ENCODE data around the gene RNF125.

Gene RNF125

DNA sequence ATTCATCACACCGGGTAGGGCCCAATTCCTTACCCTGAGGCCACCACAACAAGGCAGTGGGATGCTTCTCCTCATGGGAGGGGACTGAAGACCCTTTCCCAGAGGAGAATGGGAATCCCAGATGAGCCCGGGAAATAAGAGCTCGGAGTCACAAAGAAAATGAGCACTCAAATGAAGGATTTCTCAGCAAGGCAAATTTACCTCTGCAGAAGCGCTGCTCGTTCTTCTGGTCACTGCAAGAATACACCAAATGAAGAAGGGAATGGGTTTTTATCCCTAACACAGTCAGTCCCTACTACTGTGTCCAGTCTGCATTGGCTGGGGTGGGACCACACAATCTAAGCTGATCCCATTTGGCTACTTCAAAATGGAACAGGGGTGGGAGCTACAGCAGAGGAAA is 40.0 kb upstream of the RNF125 start:
- H3K27me3 ChIP-seq = no peaks in the 10 kb centered on the region
- H3K4me1 ChIP-seq (ENCODE audit: control insufficient read depth in 1 of 2, insufficient read depth in 1 of 2, low read depth in 1 of 2, low read length in 1 of 2) = no peaks in the 10 kb centered on the region
- no peak overlapping the region for H3K4me3 ChIP-seq (ENCODE audit: low read depth in 1 of 2, low read length in 1 of 2)
- TF ChIP-seq, protein P1, sequence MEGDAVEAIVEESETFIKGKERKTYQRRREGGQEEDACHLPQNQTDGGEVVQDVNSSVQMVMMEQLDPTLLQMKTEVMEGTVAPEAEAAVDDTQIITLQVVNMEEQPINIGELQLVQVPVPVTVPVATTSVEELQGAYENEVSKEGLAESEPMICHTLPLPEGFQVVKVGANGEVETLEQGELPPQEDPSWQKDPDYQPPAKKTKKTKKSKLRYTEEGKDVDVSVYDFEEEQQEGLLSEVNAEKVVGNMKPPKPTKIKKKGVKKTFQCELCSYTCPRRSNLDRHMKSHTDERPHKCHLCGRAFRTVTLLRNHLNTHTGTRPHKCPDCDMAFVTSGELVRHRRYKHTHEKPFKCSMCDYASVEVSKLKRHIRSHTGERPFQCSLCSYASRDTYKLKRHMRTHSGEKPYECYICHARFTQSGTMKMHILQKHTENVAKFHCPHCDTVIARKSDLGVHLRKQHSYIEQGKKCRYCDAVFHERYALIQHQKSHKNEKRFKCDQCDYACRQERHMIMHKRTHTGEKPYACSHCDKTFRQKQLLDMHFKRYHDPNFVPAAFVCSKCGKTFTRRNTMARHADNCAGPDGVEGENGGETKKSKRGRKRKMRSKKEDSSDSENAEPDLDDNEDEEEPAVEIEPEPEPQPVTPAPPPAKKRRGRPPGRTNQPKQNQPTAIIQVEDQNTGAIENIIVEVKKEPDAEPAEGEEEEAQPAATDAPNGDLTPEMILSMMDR (IDR thresholded peaks at IDR 0.05) = no peak
- H3K27ac ChIP-seq = no peak overlapping the region
- peaks cover 14% of the 10 kb centered on the region for H3K9me3 ChIP-seq
- no peaks in the 10 kb centered on the region for H3K36me3 ChIP-seq

DNA sequence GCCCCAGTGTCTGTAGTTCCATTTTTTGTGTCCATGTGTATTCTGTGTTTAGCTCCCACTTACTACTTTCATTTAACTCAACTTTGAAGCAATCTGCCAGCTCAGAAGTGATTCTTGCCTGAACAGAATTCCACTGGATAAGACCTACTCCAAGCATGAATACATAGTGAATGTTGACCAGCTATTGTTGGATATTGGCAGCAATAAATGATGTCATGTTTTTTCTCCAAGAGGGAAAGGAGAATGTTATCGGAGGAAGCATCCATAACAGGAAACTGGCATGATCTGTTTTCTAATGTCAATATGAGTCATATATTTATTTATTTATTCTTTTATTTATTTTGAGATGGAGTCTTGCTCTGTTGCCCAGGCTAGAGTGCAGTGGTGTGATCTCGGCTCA is 38.9 kb upstream of the RNF125 start:
- TF ChIP-seq, protein P1 (IDR thresholded peaks at IDR 0.05) = no peak
- H3K27ac ChIP-seq = no peak overlapping the region
- no peaks in the 10 kb centered on the region for H3K27me3 ChIP-seq
- H3K9me3 ChIP-seq = peaks cover 7% of the 10 kb centered on the region
- no peaks in the 10 kb centered on the region for H3K4me1 ChIP-seq (ENCODE audit: control insufficient read depth in 1 of 2, insufficient read depth in 1 of 2, low read depth in 1 of 2, low read length in 1 of 2)
- H3K4me3 ChIP-seq (ENCODE audit: low read depth in 1 of 2, low read length in 1 of 2) = no peak overlapping the region
- H3K36me3 ChIP-seq = no peaks in the 10 kb centered on the region

DNA sequence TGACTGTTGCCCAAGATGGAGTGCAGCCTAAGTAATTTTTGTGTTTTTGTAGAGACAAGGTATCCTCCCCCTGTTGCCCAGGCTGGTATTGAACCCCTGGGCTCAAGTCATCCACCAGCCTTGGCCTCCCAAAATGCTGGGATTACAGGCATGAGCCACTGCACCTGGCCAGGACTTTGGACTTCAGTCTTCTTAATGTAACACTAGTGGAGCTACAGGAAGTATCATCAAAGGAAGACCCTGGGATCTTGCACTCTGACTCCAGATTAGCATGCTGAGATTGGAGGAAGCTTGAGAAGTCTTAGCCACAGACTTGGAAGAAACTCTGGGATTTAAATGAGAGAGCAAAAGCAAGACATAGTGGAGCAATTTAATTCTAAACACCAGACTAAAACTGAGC is 37.8 kb upstream of the RNF125 start:
- H3K36me3 ChIP-seq = no peaks in the 10 kb centered on the region
- TF ChIP-seq, protein P1 (IDR thresholded peaks at IDR 0.05) = no peak
- H3K4me3 ChIP-seq (ENCODE audit: low read depth in 1 of 2, low read length in 1 of 2) = no peak overlapping the region
- peaks cover 7% of the 10 kb centered on the region for H3K9me3 ChIP-seq
- no peak overlapping the region for H3K27ac ChIP-seq
- H3K4me1 ChIP-seq (ENCODE audit: control insufficient read depth in 1 of 2, insufficient read depth in 1 of 2, low read depth in 1 of 2, low read length in 1 of 2) = no peaks in the 10 kb centered on the region
- no peaks in the 10 kb centered on the region for H3K27me3 ChIP-seq

DNA sequence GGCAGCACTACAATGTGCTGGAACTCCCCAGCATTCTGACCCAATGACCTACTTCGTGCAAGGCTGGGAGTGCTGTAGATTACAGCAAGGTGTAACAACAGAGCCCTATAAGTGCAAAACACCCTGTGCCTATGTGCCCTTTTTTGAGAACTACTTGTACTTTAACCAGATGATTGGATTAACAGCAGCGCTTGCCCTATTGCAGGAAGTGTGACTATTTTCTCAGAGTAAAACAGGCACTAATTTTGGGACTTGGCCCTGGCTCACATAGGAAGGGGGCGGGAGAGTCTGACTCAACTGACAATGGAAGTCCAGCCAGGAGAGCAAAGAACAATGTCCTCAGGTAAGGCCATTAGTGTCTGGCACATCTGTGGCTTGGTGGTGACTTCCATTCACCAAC is 35.6 kb upstream of the RNF125 start:
- no peak overlapping the region for H3K4me3 ChIP-seq (ENCODE audit: low read depth in 1 of 2, low read length in 1 of 2)
- H3K27me3 ChIP-seq = no peaks in the 10 kb centered on the region
- no peak overlapping the region for H3K27ac ChIP-seq
- no peaks in the 10 kb centered on the region for H3K36me3 ChIP-seq
- H3K4me1 ChIP-seq (ENCODE audit: control insufficient read depth in 1 of 2, insufficient read depth in 1 of 2, low read depth in 1 of 2, low read length in 1 of 2) = no peaks in the 10 kb centered on the region
- TF ChIP-seq, protein P1 (IDR thresholded peaks at IDR 0.05) = no peak
- peaks cover 7% of the 10 kb centered on the region for H3K9me3 ChIP-seq

DNA sequence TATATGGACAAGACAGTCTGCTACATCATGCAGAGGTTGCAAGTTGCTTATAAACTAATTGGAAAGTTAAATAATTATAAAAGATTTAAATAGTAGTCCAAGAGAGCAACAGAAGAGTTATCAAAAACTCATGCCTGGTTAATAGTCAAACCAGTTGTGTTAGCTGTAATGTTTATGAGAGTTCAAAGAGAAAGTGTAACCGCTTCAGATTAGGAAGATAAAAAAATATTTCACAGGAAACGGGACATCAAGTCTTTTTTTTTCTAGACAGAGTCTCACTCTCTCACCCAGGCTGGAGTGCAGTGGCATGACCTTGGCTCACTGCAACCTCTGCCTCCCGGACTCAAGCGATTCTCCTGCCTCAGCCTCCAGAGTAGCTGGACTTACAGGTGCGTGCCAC is 34.6 kb upstream of the RNF125 start:
- Histone ChIP-seq H3K4me3 (ENCODE audit: low read depth in 1 of 2, low read length in 1 of 2) (no peak overlapping the region), H3K27me3 (no peaks in the 10 kb centered on the region), H3K27ac (no peak overlapping the region), H3K9me3 (no peaks in the 10 kb centered on the region), H3K36me3 (no peaks in the 10 kb centered on the region), H3K4me1 (ENCODE audit: control insufficient read depth in 1 of 2, insufficient read depth in 1 of 2, low read depth in 1 of 2, low read length in 1 of 2) (no peaks in the 10 kb centered on the region)
- TF ChIP-seq, protein P1 (IDR thresholded peaks at IDR 0.05) = no peak

DNA sequence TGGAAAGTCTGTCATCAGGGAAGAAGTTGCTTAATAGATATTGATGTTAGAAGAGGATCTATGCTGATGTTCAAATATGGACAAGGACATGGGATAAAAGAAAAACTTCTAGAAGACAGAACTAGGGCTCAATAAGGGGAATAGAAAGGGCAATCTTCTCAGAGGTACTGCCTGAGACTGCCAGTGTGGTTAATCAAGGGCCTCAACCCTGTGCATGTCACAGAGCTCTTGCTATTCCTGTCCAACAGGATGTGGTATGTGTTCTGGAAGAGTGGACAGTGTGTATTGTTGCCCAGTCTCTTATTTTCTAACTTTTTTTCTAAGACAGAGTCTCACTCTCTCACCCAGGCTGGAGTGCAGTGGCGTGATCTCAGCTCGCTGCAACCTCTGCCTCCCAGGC is 27.8 kb upstream of the RNF125 start:
- TF ChIP-seq, protein P1 (IDR thresholded peaks at IDR 0.05) = no peak
- Histone ChIP-seq H3K4me1 (ENCODE audit: control insufficient read depth in 1 of 2, insufficient read depth in 1 of 2, low read depth in 1 of 2, low read length in 1 of 2) (no peaks in the 10 kb centered on the region), H3K4me3 (ENCODE audit: low read depth in 1 of 2, low read length in 1 of 2) (no peak overlapping the region), H3K36me3 (no peaks in the 10 kb centered on the region), H3K27ac (no peak overlapping the region), H3K27me3 (no peaks in the 10 kb centered on the region), H3K9me3 (no peaks in the 10 kb centered on the region)

Measured in neutrophil (primary cell).